ENCODE data around the gene CACNA1H. TPM values are rescaled to one million over a fixed set of nuclear protein-coding genes. Genes with fewer than 3 reads are reported as not detected.
"Not testable (repeated sequence)": the region's sequence is repeated elsewhere in the genome, so short reads cannot be mapped to it uniquely, and the experiment has no call there.

CACNA1H gene
- total RNA-seq, 1 donor from 2014 or later = 15.4 TPM

GRCh38 chr16:1175566-1176279, 22.8 kb downstream of the CACNA1H start:
- no peak for DNase-seq

GRCh38 chr16:1176280-1176897, 23.5 kb downstream of the CACNA1H start:
- DNase-seq = no peak

GRCh38 chr16:1177053-1177452, 24.1 kb downstream of the CACNA1H start:
- DNase-seq = no peak

- DNase-seq = no peak
These were observed 24.8 kb downstream of the CACNA1H start for GRCh38 chr16:1177750-1178149.

GRCh38 chr16:1178295-1178910, 25.5 kb downstream of the CACNA1H start:
- DNase-seq = no peak

GRCh38 chr16:1180549-1181403, 27.9 kb downstream of the CACNA1H start:
- no peak for DNase-seq

GRCh38 chr16:1181404-1182315, 28.8 kb downstream of the CACNA1H start:
- no peak for DNase-seq

- no peak for DNase-seq
These were observed 29.4 kb downstream of the CACNA1H start for GRCh38 chr16:1182316-1182671.

GRCh38 chr16:1182950-1183907, 30.3 kb downstream of the CACNA1H start:
- DNase-seq = no peak

GRCh38 chr16:1184156-1184868, 31.4 kb downstream of the CACNA1H start:
- no peak for DNase-seq

- no peak for DNase-seq
These were observed 32.1 kb downstream of the CACNA1H start for GRCh38 chr16:1184980-1185379.

GRCh38 chr16:1185460-1186207, 32.7 kb downstream of the CACNA1H start:
- DNase-seq = not testable (repeated sequence)

- DNase-seq = no peak
These were observed 35.7 kb downstream of the CACNA1H start for GRCh38 chr16:1188432-1189189.

- no peak for DNase-seq
These were observed 36.5 kb downstream of the CACNA1H start for GRCh38 chr16:1189455-1189854.

- not testable (repeated sequence) for DNase-seq
These were observed 37.9 kb downstream of the CACNA1H start for GRCh38 chr16:1190789-1191188.

GRCh38 chr16:1192384-1193073, 39.6 kb downstream of the CACNA1H start:
- DNase-seq = no peak

- DNase-seq = peak; percentile 18
These were observed 40.4 kb downstream of the CACNA1H start for GRCh38 chr16:1193143-1193824.

Data from occipital lobe (tissue), 2 donors.